EL (cell line): ENCODE data around the gene PDE11A.
"Not testable (repeated sequence)": the region's sequence is repeated elsewhere in the genome, so short reads cannot be mapped to it uniquely, and the experiment has no call there.

Source experiments
- DNase-seq: peaks from one replicate; pipeline ENCODE4 v3.0.0-alpha.2; 2016

The PDE11A gene

DNA sequence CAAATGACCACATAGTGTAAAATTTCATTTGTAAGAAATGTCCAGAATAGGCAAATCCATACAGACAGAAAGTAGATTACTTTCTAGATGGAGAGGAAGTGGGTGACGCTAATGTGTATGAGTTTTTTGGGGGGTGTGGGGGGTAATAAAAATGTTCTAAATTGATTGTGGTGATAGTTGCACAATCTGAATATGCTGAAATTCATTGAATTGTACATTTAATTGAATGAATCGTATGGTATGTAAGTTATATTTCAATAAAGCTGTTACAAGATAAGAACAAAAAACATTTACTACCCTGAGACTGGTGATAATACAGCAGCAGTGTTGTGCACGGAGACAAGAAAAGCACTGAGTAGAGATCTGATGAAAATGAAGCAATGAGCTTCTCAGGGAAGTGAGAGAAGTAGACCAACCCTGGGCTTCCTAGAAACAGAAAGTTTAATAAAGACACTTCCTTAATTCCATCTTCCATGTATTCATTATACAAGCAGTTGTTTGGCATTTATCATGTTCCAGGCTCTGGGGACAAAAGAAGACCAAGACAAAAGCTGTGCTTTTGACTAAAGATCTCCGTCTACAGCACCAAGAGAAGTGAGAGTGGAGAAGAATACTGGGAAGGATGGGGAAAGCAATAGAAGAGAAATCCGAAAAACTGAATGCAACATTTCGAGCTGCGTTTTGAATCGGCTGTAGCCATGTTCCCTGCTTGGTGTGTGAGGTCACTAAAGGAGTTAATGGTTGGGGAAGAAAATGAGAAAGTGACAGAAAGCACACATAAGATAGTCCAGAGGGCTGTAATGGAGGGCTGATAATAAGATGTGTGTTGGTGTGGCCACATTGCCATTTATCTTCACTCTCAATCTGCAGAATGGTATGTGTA, 1.8 kb upstream of the PDE11A start:
- DNase-seq, result peak; percentile 43

DNA sequence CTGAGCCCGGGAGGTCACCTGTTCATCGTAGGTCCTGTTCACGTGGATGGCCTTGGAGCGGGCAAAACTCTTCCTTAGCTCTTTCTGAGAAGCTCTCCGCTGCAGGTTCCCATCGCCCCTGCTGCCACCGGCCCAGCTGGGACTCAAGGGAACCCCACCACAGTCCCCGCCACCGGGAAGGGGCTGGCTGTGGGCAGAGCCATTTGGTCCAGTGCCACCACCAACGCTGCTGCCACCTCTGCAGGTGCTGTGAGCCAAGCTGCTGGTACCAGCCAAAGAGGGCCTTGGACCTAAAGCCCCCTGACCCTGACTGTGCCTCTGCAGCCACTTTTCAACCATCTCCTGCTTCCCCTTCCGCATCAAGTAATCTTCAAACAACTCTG, 586 bp downstream of the PDE11A start:
- no peak for DNase-seq

DNA sequence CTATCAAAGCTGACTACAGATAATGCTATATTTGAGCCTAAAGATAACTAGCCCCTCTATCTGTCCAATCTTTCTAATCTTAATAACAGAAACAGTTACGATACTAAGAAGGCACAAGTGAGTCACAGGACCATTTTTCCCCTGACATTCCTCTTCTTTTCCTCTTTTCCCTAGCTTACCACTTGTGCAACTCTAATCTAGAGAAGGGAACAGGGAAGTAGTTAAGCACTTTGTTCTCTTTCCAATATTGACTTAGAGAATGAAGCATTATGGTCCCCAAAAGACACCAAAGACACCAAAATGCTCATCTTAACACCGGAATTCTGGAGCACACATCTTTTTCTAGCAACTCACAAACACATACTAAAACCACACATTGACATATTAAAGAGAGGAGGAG, 1.8 kb downstream of the PDE11A start:
- peak; percentile 15 for DNase-seq

DNA sequence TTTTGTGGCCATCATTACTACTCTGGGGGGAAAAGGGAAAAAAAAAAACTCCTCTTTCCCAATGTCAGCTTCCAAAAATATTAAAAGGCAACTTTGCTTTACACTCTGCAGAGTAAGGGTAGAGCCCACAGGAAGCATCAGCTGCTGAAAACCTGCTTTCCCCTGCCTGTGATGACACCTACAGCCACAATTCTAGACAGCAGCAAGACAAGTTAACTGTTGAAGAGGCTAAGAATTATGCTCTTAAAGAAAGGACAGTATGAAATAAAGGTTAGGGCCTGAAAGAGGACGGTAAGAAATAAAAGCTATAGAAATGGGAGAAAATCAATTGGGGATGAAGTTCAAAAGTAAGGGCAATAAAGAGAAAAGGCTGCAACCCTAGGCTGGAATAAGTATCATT, 3.0 kb downstream of the PDE11A start:
- no peak for DNase-seq

DNA sequence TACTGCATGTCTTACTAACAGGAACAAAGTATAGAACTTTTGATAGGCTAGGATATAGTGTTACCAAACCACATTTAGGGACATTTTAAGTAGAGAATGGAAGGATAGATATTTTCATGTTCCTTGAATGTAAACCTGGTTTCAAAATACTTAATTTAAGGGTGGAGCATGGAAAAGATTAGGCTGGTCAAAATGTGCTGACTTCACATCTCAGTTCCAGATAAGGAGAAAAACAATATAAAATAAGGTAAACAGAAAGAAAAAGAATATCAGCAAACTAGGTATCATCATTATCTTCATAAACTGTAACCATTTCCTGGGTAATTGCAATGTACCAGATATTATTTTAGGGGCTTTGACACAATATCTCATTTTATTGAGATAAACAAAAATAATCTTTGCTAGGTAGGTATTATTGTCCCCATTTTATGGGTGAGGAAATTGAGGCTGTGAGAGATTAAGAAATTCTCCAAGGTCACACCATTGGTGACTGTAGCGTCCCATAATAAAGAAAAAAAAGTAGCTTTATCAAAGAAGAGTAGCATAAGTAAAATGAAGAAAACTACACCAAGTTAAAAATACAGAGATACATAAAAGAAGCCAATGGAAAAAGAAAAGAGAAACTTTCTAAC, 3.6 kb downstream of the PDE11A start:
- no peak for DNase-seq

DNA sequence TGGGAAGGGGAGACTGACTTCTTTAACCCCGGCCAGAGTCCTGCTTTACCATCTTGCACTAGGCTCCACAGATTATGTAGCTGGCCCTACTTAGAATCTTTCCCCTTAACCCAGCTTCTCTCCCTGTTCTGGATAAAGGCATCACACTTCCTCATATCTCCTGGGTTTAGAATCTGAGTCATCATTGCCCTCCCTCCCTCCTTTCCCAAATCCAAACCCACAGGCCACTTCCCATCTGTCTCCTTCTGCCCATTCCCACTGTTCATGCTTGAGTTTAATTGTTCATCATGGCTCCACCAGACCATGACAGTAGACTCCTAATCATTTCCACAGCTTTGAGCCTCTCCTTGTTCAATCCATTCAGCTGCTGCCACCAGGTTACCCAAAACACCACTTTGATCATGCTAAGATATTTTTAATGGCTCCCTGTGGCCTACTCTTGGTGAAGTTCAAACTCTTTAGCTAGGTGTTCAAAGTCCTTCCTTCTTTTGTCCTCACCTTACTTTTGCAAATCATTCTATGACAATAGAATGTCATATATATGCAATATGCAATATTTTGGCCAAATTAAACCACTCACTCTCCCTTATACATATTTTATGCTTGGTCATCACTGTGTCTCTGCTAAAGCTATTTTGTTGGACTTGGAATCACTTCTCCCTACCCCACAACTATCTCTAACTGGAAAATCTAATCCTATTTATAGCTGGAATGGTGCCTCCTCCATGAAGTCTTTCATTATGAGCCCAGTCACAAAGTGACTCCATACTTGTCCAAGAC, 5.5 kb downstream of the PDE11A start:
- DNase-seq, result peak; percentile 32

DNA sequence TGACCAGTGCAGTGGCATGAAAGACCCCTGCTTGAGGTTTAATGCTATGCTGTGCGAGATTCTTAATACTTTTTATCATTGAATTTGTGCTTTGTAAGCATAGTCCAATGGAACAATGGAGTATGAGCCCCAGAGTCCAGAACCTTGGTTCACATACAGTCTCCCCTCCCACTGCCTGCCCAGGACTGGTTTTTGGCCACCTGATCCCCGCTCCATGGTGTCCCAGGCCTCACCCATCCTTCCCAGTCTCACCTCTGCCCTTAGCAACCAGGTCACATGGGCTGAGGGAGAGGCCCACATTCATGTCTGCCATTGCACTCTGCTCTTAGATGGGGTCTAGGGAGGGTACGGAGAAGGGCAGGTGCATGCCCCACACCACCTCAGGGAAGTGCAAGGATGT, 6.3 kb downstream of the PDE11A start:
- DNase-seq, result no peak

DNA sequence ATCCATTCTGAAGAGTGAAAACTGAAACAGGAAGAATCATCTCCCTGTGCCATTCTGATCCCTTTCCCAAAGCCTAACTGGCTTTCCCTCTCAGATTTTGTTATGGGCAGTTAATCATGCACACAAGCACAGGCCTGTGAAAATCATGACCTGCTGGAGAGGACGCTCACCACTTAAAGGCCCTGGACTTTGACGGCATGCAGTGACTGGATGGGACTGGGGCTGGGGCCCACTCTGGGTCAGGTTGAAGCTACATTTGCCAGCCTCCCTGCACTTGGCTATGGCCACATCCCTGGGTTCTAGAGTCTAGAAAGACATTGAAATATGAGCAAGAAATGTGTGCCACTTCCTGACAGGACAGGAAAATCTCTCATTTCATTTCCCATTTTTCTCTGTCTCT, 12.9 kb downstream of the PDE11A start:
- DNase-seq, result no peak

DNA sequence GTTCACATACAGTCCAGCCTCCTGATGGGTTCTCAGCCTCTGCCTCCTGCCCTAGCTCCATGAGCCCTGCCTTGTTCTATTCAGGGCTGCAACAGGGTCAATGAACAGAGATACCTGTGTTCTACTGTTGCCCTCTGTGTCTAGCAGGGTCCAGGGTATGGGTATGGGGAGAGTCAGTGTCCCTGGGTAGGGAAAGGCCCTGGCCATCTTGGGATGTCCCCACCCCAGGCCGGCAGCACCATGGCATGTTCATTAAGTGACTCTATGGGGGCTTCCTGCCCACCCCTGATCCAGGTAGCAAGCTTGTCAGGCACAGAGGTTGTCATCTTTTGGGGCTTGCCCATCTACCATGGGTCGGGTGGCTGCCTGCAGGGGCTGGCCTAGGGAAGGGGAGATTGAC, 13.5 kb downstream of the PDE11A start:
- DNase-seq, result no peak

DNA sequence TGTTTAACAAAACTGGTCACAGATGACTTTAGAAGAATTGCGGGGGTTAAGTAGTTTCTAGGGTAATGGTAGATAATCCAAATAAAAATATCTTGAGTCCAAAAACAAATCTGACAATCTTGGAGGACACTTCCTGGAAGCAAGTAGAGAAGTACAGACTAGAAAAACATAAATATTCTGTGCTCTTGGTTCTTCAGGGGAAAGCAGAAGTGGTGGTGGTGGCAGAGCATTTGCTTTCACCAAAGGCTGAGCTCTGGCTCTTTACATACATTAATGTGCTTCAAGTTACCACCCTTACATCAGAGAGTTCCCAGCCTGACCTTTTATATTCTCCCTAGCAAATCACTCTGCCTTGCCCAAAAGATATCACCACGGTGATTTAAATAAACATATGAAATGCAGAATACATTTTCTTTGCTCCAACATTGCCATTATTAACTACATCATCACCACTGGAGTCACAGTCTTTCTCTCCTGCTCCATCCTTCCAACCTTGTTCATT, 15.3 kb downstream of the PDE11A start:
- no peak for DNase-seq

DNA sequence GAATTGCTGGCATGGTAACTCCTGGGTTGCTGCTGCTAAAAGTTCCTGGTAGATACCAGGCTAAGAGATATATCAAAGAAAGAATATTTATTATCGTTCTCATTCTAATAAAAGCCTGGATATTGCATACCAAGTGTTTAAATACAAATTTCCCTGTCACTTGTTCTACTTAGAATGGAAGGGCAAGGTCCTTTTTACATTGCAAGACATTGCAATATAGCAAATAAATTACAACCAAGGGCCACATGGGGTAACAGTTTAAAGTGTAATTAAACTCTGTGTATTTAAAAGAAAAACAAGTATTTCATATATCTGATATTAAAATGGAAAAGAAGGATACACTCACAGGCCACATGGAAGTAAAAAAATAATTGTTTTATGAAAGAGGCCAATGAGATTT, 16.2 kb downstream of the PDE11A start:
- no peak for DNase-seq

DNA sequence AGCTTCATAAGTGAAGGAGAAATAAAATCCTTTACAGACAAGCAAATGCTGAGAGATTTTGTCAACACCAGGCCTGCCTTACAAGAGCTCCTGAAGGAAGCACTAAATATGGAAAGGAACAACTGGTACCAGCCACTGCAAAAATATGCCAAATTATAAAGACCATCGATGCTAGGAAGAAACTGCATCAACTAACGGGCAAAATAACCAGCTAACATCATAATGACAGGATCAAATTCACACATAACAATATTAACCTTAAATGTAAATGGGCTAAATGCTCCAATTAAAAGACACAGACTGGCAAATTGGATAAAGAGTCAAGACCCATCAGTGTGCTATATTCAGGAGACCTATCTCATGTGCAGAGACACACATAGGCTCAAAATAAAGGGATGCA, 21.3 kb downstream of the PDE11A start:
- not testable (repeated sequence) for DNase-seq

DNA sequence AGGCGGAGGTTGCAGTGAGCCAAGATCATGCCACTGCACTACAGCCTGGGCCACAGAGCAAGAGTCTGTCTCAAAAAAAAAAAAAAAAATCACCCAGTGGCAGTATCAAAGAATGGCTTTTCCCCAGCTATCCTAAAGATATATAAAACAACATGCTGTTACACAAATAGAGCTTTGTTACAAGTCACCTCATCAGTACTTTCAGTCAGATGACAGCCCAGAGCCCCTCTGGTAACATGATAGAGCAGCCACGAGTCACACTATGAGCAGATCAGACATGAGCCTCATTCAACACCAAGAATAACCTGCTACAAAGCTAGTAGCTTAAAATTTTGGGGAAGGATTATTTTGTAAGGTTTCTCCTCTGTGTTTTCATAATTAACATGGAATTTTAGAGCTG, 25.2 kb downstream of the PDE11A start:
- no peak for DNase-seq

DNA sequence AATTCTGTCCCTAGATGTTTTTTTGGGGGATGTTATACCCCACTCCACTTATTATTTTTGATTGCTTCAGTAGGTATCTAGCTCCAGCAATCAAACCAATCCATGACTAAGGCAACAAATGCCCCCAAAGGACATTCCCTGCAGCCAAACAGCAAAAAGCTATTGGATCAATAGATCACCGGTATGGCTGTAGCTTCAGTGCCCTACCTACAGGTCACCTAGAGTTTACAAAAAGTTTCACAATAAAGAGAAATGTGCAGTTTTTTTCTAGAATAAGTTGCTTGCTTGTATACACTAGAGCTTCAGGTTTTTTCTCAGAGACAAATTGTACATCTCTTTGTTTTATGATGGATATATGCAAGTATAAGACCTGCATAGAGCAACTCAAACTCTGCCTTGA, 27.7 kb downstream of the PDE11A start:
- no peak for DNase-seq

DNA sequence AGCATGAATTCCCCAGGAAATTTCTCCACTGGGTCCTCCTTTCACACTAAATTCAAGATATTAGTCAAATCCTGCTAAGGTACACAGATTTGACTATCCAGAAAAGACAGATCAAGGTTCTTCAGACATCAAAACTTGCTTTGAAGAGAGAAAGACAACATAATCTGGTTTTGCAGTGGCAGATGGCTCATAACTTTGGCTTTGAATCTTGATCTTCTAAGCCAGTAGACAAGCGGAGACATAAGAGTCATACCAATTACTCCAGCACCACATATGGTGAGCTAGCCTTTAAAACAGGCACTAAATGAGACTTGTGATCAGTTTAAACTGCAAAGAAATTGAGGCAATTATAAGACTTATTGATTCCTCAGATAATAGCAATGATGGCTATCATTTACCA, 29.3 kb downstream of the PDE11A start:
- no peak for DNase-seq

DNA sequence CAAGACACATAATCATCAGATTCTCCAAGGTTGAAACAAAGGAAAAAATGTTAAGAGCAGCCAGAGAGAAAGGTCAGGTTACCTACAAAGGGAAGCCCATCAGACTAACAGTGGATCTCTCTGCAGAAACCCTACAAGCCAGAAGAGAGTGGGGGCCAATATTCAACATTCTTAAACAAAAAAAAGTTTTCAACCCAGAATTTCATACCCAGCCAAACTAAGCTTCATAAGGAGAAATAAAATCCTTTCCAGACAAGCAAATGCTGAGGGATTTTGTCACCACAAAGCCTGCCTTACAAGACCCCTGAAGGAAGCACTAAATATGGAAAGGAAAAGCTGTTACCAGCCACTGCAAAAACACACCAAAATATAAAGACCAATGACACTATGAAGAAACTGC, 39.0 kb downstream of the PDE11A start:
- not testable (repeated sequence) for DNase-seq

DNA sequence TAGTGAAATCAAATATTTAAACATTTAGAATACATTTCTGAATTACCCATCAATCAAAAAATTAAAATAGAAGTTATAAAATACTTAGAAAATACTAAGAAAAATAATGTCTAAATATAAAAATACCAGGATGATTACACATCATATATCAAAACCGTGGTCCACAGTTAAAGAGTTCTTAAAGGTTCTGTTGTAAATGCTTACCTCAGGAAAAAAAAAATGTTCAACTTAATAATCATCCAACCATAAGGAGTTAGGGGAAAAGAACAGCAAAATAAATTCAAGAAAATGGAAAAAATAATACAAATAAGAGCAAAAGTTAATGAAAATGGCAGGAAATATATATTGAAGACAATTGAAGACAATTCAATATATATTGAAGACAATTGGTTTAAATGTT, 43.2 kb downstream of the PDE11A start:
- DNase-seq, result no peak

DNA sequence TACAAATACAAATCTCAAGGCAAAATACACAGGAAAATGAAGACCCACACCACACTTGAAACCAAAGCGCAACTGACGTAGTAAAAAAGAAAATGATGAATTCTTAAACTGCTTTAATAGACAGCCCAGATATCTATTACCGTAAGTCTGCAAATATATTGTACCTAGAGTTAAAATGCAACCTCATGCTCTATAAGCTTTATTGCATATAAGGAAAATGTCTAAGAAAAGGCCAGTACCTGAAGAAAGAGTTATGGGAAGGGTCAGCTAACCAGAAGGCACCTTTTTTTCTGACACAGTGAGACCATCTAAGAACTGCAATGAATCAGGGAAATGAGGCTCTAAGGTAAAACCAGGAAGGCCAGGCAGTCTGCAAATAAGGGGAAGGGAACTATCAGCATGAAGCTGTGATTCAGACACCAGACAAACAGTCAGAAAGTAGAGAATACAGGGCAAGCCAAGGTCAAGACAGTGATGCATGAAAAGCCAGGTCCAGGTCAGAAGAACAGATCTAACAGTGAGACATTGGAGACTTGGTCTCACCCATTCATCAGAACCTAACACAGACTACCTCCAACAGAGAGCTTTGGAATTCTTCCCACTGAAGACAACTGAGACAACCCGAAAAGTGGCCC, 46.9 kb downstream of the PDE11A start:
- DNase-seq, result no peak

DNA sequence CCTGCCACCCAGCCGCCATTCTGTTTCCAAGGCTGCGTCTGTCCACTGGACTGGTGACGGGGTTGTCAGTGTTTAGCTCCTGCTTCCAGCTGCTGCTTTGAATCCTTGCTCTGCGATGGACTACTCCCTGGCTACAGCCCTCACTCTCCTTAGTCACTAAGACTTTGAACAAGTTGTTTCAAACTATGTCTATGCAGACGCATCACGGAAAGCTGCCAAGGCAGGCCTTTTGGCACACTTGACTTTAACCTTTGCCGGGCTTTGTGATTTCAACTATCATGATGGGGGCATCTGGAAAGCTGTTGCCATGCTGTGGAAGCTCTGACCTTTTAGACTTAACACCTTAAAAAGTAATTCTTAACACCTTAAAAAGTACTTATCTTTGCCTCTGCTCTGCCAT, 54.4 kb downstream of the PDE11A start:
- DNase-seq, result no peak

DNA sequence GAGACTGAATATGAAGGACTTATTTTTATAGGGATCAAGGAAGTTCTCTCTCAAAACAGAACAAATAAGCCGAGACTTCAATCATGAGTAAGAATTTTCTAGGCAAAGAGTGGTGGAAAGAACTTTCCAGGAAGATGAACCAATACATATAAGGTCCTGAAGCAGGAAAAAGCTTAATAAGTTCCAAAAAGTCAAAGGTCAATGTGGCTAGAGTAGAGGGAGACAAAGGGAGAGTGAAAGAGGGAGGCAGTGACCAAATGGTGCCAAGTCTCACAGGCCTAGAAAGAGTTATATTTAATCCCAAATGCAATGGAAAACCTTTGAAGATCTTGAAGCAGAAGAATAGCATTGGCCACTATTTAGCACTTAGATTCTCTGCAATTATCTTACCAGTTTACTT, 56.0 kb downstream of the PDE11A start:
- no peak for DNase-seq

DNA sequence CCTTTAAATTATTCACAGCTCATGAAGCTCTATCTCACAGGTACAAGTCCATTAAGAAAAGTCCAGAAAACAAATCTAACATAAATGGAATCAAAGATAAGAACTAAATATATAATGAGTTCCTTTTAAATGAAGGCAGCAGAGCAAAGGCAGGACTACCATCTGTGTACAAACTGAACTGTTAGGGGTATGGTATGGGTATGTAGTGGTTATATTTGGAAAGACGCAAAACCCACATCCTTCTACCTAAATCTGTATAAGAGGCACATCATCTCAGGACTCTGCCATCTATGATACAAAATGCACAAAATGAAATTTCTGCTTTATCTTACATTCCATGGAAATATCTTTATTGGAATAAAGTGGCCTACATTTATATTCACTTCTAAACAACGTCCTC, 59.9 kb downstream of the PDE11A start:
- DNase-seq, result no peak

DNA sequence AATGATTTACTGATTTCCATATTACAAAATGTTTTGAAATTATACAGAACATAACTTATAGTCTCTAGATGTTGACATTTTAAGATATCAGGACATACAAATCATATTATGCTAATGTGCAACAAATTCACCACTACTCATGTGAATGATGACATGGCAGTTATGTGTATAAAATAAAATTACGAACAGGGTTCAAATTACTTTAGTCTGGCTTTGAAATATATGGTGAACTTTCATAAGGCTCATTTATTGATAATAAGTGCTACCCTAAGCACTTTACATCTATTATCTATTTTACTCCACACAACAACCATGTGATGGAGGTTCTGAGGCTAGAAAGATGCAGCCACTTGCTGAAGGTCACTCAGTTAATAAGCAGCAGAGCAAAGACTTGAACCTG, 62.8 kb downstream of the PDE11A start:
- DNase-seq, result no peak

DNA sequence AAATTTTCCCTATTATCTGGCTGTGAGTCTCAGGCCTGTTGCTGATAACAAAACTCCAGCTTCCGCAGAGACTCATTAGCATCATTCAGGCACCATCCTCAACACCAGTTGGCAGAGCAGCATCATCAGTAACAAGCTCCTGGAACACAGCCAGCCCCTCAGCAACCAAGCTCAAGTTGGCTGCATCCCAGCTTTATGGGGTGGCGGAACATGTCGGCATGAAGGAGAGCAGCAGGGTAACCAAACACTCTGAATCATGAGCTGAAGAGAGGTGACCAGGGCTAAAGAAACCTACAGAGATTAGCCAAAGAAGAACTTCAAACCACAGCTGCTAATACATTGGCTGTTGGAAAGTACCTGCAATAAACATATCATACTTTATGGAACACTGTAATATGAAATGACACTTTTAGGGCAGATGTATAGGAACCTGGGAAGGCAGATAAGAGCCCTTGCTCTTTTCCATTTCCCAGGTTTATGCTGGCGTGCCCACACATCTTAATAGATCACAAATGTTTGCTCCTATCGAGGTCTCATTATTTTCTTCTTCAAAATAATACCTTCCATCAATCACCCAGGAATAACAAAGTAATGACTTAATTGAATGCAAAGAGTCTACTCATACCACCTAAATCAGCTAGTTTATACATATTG, 63.8 kb downstream of the PDE11A start:
- peak; percentile 52 for DNase-seq
